HK-2 (cell line): ENCODE data around the gene FBXL12.
A peak's percentile ranks its signal among the peaks of the same experiment; 100 is the strongest.
"Not testable (repeated sequence)": the region's sequence is repeated elsewhere in the genome, so short reads cannot be mapped to it uniquely, and the experiment has no call there.

ENCODE experiments used
- DNase-seq: peaks from one replicate; pipeline ENCODE4 v3.0.0-alpha.2; 2018; ENCODE audit not compliant: unreplicated experiment

The FBXL12 gene

DNA sequence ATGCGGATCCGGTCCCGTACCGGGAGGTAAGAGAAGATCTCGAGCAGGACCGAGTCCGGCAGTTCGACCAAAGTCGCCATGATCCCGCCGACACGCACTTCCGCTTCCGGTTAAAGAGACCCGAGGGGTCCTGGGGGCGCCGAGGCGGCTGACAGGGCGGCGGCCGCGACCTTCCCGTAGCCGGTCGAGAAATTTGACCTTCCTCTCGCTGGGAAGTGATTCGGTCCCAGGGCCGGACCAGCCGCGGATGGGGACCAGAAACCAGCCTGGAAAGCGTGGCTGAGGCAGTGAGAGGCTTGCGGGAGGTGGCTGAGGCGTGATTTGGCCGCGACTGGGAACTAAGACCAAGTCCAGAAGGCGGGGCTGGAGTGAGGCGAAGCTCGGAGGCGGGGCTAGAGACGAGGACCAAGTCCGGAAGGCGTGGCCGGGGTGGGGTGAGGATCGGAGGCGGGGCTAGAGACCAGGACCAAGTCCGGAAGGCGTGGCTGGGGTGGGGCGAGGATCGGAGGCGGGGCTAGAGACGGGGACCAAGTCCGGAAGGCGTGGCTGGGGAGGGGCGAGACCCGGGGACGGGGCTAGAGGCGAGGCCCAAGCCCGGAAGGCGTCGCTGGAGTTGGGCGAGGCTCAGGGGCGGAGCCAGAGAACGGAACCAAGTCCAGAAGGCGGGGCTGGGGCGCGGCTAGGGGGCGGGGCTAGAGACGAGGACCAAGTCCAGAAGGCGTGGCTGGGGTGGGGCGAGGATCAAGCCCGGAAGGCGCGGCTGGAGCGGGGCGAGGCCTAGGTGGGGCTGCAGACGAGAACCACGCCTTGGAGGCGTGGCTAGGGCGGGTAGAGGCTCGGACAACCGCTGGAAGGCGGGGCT is at the start of gene FBXL12:
Gene FBXL12, minus strand, starts transcription at position 346 of the 862 bp plus-strand sequence. Its CDS starts 266 bp downstream, at position 80.
- DNase-seq = peak; percentile 100

GRCh38 chr19:9865732-9866501 is 47.0 kb upstream of the FBXL12 start:
- no peak for DNase-seq

- DNase-seq = no peak
Measured at GRCh38 chr19:9863759-9864158, 44.9 kb upstream of the FBXL12 start.

- no peak for DNase-seq
Measured at GRCh38 chr19:9862938-9863337, 44.1 kb upstream of the FBXL12 start.

DNA sequence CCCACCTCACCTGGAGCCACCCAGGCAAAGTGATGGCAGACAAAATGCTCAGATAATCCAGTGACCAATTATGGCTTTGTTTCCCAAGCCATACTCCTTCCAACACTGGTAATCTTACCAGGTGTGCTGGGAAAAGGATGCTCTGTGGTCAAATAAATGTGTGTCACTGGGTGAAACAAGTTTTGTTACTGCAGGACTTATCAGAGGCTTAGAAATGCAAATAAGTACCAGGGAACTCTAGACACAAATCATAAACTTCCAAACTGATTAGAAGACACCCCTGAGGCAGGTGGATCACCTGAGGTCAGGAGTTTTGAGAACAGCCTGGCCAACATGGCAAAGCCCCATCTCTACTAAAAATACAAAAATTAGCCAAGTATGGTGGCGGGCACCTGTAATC is 42.6 kb upstream of the FBXL12 start:
- DNase-seq = no peak

DNA sequence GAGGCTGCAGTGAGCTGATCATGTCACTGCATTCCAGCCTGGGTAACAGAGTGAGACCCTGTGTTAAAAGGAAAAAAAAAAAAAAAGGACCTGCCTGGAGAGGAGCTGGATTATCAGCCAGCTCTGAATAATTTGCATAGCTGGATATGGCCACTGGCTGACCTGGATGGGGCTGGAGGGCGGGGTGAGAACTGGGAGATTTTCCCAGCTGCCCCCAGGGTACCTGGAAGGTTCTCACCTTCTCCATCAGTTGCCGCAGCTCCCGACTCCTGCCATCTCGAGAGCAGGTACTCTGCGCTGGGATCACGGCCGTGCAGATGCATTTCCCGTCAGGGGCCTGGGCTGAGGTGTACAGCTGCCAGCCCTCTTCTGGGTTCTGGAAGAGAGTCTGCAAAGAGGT is 41.5 kb upstream of the FBXL12 start:
- no peak for DNase-seq

DNA sequence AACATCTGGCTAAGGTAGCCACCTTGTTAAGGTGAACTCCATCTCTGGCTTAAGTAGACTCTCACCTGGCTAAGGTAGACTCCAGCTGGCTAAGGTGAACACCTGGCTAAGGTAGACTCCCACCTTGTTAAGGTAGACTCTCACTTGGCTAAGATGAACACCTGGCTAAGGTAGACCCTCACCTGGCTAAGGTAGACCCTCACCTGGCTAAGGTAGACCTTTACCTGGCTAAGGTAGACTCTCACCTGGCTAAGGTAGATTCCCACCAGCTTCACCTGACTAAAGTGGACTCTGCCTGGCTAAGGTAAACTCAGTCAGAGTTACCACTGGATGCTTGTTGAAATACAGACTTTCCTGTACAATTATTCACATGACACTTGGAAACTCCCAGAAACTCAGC is 39.9 kb upstream of the FBXL12 start:
- DNase-seq = no peak

- no peak for DNase-seq
Measured at GRCh38 chr19:9857920-9858746, 39.3 kb upstream of the FBXL12 start.

GRCh38 chr19:9857076-9857721 is 38.3 kb upstream of the FBXL12 start:
- DNase-seq = no peak

DNA sequence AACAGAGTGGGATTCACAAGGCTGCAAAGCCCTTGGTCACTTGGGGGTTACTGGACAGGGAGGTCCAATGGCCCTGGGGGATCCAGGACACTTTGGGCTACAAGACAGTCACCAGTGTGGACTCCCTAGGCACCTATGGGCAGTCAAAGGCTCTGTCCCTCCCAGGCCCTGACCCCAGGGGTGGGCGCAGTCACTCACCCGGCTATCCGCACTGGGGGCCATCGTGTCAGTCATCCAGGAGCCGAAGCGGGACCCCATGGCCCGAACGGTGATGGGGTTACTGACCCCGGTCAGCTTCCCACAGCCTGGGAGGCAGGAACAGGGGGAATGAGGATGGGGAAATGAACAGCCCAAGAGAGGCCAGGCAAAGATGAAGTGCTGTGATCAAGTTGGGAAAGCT is 37.7 kb upstream of the FBXL12 start:
- no peak for DNase-seq

DNA sequence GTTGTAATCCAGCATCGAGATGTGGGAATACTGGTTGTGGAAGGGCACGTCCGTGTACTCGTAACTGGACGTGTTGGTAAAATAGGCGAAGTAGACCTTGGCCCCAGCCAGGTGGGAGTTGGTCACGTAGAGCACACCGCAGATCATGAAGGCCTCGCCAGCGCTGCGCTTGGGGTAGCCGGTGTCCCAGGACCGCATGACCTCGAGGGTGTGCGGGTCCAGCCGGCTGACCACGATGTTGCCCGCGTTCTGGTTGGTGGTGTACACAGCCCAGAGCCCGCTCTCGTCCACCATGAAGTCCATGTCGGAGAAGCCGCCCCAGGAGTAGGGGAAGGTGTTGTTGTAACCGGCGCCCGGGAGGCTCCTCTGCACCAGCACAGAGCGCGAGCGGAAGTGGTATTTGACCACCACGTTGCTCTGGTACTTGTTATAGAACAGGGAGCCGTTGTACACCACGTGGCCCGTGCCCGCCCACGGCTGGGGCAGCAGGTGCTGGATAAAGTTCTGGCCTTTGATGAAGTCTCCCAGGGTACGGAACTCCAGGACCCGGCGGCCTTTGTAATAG is 35.5 kb upstream of the FBXL12 start:
- no peak for DNase-seq

- DNase-seq = no peak
Measured at GRCh38 chr19:9850235-9850959, 31.5 kb upstream of the FBXL12 start.

- DNase-seq = no peak
Measured at GRCh38 chr19:9849791-9850190, 30.9 kb upstream of the FBXL12 start.

GRCh38 chr19:9848762-9849161 is 29.9 kb upstream of the FBXL12 start:
- DNase-seq = no peak

DNA sequence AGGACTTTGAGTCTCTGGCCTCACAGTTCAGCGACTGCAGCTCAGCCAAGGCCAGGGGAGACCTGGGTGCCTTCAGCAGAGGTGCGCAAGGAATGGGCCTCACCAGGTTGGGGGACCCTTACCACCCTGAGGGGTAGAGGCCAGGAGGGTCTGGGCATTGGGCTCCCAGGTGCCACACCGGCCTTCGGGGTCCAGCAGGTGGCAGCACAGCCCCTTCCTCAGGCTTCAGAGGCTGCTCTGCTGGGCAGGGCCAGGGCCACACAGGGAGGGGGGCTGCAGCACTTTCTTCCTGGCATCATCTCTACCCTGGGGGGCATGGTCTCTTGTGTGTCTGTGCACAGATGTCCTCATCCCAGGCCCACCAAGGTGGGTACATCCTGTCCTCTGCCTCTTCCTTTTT is 29.2 kb upstream of the FBXL12 start:
- DNase-seq = no peak

DNA sequence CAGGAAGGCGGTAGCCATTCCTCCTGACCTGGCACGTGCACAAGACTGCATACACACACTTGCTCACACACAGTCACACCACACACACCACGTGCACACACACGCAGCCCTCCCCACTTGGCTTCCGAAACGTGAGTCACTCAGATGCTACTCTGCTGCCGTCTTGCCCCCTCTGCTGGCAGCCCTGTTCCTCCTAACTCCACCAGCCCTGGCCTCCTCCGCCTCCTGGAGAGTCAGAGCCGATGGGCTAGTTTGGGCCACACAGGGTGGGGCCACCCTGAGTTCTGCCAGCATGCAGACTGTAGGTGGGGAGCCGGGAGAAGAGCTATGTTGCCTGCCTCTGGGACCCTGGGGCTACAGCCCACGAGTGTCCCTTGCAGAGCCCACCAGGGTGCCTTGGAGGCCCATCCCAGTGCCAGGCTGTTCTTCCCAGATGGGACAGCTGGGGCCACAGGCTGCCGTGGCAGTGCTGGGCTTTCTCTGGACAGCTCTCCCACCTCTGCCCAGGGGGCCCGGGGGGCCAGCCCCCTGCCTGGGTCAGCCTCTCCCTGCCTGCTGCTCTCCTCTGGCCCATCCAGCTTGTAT is 28.3 kb upstream of the FBXL12 start:
- DNase-seq = peak; percentile 79

- DNase-seq = not testable (repeated sequence)
Measured at GRCh38 chr19:9843626-9844273, 24.9 kb upstream of the FBXL12 start.

DNA sequence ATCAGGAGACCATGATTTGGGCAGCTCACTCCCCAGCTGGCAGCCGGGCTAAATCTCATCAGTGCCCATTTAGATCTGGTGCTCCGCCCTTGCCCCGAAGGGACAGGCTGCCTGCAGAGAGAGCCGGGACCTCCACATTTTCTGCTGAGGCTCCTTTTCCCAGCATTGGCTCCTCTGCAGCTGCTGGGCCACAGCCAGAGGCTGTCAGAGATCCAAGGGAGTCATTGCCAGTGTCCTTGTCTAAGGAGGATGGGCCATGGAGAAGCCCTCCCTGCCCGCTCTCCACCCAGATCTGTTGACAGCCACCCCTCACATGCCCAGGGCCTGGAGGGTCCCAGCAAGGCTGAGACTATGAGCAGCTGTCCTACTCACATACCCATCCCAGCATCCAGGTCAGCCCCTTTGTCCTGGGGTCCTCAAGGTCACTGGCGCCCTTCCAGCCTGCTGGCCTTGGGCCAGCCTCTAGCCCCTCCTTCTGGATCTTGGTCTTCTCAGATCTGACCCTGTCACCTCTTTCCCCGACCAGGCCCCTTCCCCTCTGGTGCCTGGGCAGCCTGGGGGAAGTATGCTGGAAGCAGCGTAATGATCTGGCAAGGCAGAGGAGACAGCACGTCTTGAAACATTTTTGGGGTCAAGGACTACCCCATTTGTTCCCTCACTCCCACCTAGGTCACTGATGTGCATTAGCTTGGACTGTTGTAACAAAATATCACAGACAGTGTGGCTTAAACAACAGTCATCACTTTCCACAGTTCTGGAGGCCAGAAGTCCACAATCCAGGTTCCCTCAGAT is 24.2 kb upstream of the FBXL12 start:
- no peak for DNase-seq

- DNase-seq = no peak
Measured at GRCh38 chr19:9839415-9839814, 20.5 kb upstream of the FBXL12 start.
